PFSK-1 (cell line): ENCODE data around the gene FOXC1.

ENCODE experiments used
- REST ChIP-seq, 2 experiments: IDR thresholded peaks; 2 replicates each; pipeline versions ENCODE4 v1.6.1 to v1.8.0; 2011 to 2012; ENCODE audit warnings: low read depth in 2 of 2, low read length in 2 of 2, control low read depth in 1 of 2, inconsistent platforms in 1 of 2, mild to moderate bottlenecking in 1 of 2, moderate library complexity in 1 of 2; ENCODE audit not compliant: insufficient read depth in 1 of 2
- TAF1 ChIP-seq: IDR thresholded peaks from 2 replicates; pipeline ENCODE4 v1.6.1; 2012; ENCODE audit warnings: low read length, control low read depth, borderline replicate concordance; ENCODE audit not compliant: insufficient read depth

Gene FOXC1

GRCh38 chr6:1662534-1662933, 52.8 kb downstream of the FOXC1 start:
- TF ChIP-seq REST (IDR thresholded peaks at IDR 0.05; ENCODE audit: insufficient read depth in 1 of 2, low read depth in 2 of 2, low read length in 2 of 2) (no peak), TAF1 (no peak)
